BJ (cell line): ENCODE results near the gene KITLG. TPM values are rescaled to one million over a fixed set of nuclear protein-coding genes. Genes with fewer than 3 reads are reported as not detected.

Source experiments
- CTCF ChIA-PET: fragments of 350-600 bp; formaldehyde crosslinking; extraction: SDS; loops from one replicate; lab custom pipeline; 2021; ENCODE audit warnings: antibody characterized with exemption, inconsistent platforms; lab: Yijun Ruan, JAX
- POLR2A ChIA-PET: fragments of 300-600 bp; sonication (Branson Sonifier 250); formaldehyde crosslinking; extraction: SDS; loops from one replicate; lab custom pipeline; 2021; ENCODE audit warnings: antibody characterized with exemption; lab: Charles Lee
- DNase-seq: peaks from one replicate; pipeline ENCODE4 v3.0.0-alpha.2; 2011; ENCODE audit warnings: low read depth
- H3K27me3 ChIP-seq: 2 replicates; pipeline ENCODE4 v1.6.0; 2011; ENCODE audit warnings: low read length; ENCODE audit not compliant: control insufficient read depth, insufficient read depth
- H3K36me3 ChIP-seq: 2 replicates; pipeline ENCODE4 v1.5.1; 2011; ENCODE audit warnings: low read length; ENCODE audit not compliant: control insufficient read depth, insufficient read depth
- H3K4me3 ChIP-seq: 2 replicates; pipeline ENCODE4 v1.5.1; 2011; ENCODE audit warnings: low read depth, mild to moderate bottlenecking, control low read depth, low read length
- CTCF ChIP-seq: IDR thresholded peaks from 2 replicates; pipeline ENCODE4 v1.5.1; 2011; ENCODE audit warnings: low read depth, mild to moderate bottlenecking, control low read depth, inconsistent platforms, low read length, moderate library complexity; ENCODE audit not compliant: insufficient read depth
- polyA plus RNA-seq: library from polyadenylated mRNA; depleted of rRNA; stranded (reverse); fragments of >200 nt; gene quantifications from 2 replicates; pipeline ENCODE4 v1.2.3, GENCODE V29; 2011

KITLG gene
- polyA plus RNA-seq, 1 experiment: 17.0 TPM

GRCh38 chr12:88458327-88458726, 121.9 kb downstream of the KITLG start:
- ChIA-PET CTCF (no interaction called here), POLR2A (no interaction called here)
- no peak for TF ChIP-seq CTCF
- no peaks in the 10 kb centered on the region for H3K36me3 ChIP-seq
- H3K27me3 ChIP-seq: no peaks in the 10 kb centered on the region
- H3K4me3 ChIP-seq: no peak overlapping the region
- DNase-seq: no peak

- POLR2A ChIA-PET: interaction anchor here (0.6 kb wide), 1 partner anchor 507 kb away, joined by 3 read pairs; no protein-coding TSS in a partner anchor
- H3K27me3 ChIP-seq: no peaks in the 10 kb centered on the region
- DNase-seq: no peak
- CTCF ChIA-PET: interaction anchor here (1.1 kb wide), 1 partner anchor 35 kb away, joined by 4 read pairs; no protein-coding TSS in a partner anchor
- no peak overlapping the region for H3K4me3 ChIP-seq
- no peak for TF ChIP-seq CTCF
- no peaks in the 10 kb centered on the region for H3K36me3 ChIP-seq
These were observed 126.9 kb downstream of the KITLG start for GRCh38 chr12:88453323-88453722.

- no peaks in the 10 kb centered on the region for H3K27me3 ChIP-seq
- H3K36me3 ChIP-seq: no peaks in the 10 kb centered on the region
- no peak overlapping the region for H3K4me3 ChIP-seq
- TF ChIP-seq CTCF: no peak
- POLR2A ChIA-PET: no interaction called here
- CTCF ChIA-PET: interaction anchor here (0.7 kb wide), 1 partner anchor 411 kb away, joined by 3 read pairs; no protein-coding TSS in a partner anchor
- no peak for DNase-seq
These were observed 129.1 kb downstream of the KITLG start for GRCh38 chr12:88451205-88451604.

GRCh38 chr12:88450136-88450535, 130.1 kb downstream of the KITLG start:
- ChIA-PET CTCF (no interaction called here), POLR2A (no interaction called here)
- no peaks in the 10 kb centered on the region for H3K36me3 ChIP-seq
- no peak for DNase-seq
- no peaks in the 10 kb centered on the region for H3K27me3 ChIP-seq
- TF ChIP-seq CTCF: no peak
- no peak overlapping the region for H3K4me3 ChIP-seq

- no peak for DNase-seq
- H3K4me3 ChIP-seq: no peak overlapping the region
- H3K36me3 ChIP-seq: no peaks in the 10 kb centered on the region
- no peak for TF ChIP-seq CTCF
- ChIA-PET POLR2A (no interaction called here), CTCF (no interaction called here)
- H3K27me3 ChIP-seq: no peaks in the 10 kb centered on the region
These were observed 131.8 kb downstream of the KITLG start for GRCh38 chr12:88448337-88448915.
